Tibial nerve (tissue), 4 donors: ENCODE data around the gene NRG2. TPM values are rescaled to one million over a fixed set of nuclear protein-coding genes. Genes with fewer than 3 reads are reported as not detected.

ENCODE experiments used
- DNase-seq, 2 donors: peaks; one replicate each; pipeline ENCODE4 v3.0.0-alpha.2; 2019; ENCODE audit warnings: low spot score in 2 of 2
- H3K27ac ChIP-seq, 4 donors: fragments of 200-600 bp; sonication (generic) in 3 of 4; one replicate each; pipeline ENCODE4 v1.5.1; 2017 to 2019; ENCODE audit warnings: mild to moderate bottlenecking in 1 of 4
- H3K27me3 ChIP-seq, 2 donors: fragments of 200-600 bp; sonication (generic) in 1 of 2; one replicate each; pipeline versions ENCODE4 v1.5.1 to v1.6.0; 2017 to 2019
- H3K36me3 ChIP-seq, 3 donors: fragments of 200-600 bp; sonication (generic); one replicate each; pipeline ENCODE4 v1.5.1; 2018 to 2019
- H3K4me1 ChIP-seq, 4 donors: fragments of 200-600 bp; sonication (generic) in 3 of 4; one replicate each; pipeline ENCODE4 v1.5.1; 2017 to 2019
- H3K4me3 ChIP-seq, 4 donors: fragments of 200-600 bp; sonication (generic) in 3 of 4; one replicate each; pipeline ENCODE4 v1.5.1; 2017 to 2019; ENCODE audit warnings: mild to moderate bottlenecking in 1 of 4, moderate library complexity in 1 of 4
- H3K9me3 ChIP-seq, 4 donors: fragments of 200-600 bp; sonication (generic) in 3 of 4; one replicate each; pipeline ENCODE4 v1.5.1; 2017 to 2019
- EP300 ChIP-seq, 2 donors: sonication (generic); formaldehyde crosslinking; IDR thresholded peaks; one replicate each; pipeline ENCODE4 v1.6.1; 2017; ENCODE audit warnings: antibody characterized with exemption in 2 of 2, mild to moderate bottlenecking in 1 of 2
- POLR2A ChIP-seq, 2 donors: fragments of 450-650 bp; IDR thresholded peaks; one replicate each; pipeline ENCODE4 v1.6.1; 2017; ENCODE audit warnings: antibody characterized with exemption in 2 of 2, mild to moderate bottlenecking in 2 of 2, moderate library complexity in 2 of 2
- WGBS, 2 donors: methylation state at CpG; one replicate each; pipeline ENCODE4 v1.1.5; 2018; 5-methylcytosine and 5-hydroxymethylcytosine counted together
- total RNA-seq, 4 donors: library from RNA; depleted of rRNA; stranded (reverse); fragments of >200 nt; gene quantifications; one replicate each; pipeline ENCODE4 v1.1.0, GENCODE V29; 2016
- TF ChIP-seq, protein P1 (sequence below), 5 experiments: fragments of 200-600 bp in 3 of 5; fragments of 450-650 bp in 2 of 5; sonication (generic) in 3 of 5; IDR thresholded peaks; one replicate each; pipeline ENCODE4 v1.5.1; 2016 to 2019; ENCODE audit warnings: antibody characterized with exemption in 5 of 5, mild to moderate bottlenecking in 3 of 5, moderate library complexity in 2 of 5

Gene NRG2
- total RNA-seq, 4 donors from 2014 or later, result 2.0 to 5.1 (median 3.4) TPM

GRCh38 chr5:139985733-139986132 lies 57.4 kb downstream of the NRG2 start:
- no peak overlapping the region for H3K27ac ChIP-seq
- TF ChIP-seq, protein P1, sequence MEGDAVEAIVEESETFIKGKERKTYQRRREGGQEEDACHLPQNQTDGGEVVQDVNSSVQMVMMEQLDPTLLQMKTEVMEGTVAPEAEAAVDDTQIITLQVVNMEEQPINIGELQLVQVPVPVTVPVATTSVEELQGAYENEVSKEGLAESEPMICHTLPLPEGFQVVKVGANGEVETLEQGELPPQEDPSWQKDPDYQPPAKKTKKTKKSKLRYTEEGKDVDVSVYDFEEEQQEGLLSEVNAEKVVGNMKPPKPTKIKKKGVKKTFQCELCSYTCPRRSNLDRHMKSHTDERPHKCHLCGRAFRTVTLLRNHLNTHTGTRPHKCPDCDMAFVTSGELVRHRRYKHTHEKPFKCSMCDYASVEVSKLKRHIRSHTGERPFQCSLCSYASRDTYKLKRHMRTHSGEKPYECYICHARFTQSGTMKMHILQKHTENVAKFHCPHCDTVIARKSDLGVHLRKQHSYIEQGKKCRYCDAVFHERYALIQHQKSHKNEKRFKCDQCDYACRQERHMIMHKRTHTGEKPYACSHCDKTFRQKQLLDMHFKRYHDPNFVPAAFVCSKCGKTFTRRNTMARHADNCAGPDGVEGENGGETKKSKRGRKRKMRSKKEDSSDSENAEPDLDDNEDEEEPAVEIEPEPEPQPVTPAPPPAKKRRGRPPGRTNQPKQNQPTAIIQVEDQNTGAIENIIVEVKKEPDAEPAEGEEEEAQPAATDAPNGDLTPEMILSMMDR (IDR thresholded peaks at IDR 0.05), result no peak
- TF ChIP-seq EP300 (IDR thresholded peaks at IDR 0.05), result no peak
- TF ChIP-seq POLR2A (IDR thresholded peaks at IDR 0.05), result no peak

DNA sequence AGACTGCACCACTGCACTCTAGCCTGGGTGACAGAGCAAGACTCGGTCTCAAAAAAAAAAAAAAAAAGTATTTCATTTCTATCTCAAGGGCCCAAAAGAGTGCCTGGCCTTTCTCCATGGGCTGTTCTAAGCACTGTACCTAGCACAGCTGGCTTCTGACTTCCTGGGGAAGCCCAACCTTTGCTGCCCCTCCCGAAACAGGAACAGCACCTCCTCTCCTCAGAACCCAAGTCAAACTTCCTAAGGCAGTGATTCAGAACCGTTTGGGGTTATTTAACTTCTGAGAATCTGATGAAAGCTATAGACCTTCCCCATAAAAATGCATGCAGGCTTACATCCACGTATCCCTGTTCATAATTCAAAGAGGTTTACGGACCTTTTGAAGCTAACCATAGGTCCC lies 57.8 kb downstream of the NRG2 start:
- Histone ChIP-seq H3K4me1 (no peaks in the 10 kb centered on the region), H3K36me3 (no peaks in the 10 kb centered on the region), H3K9me3 (no peaks in the 10 kb centered on the region), H3K27ac (no peak overlapping the region), H3K4me3 (no peak overlapping the region), H3K27me3 (no peaks in the 10 kb centered on the region)
- no peak for TF ChIP-seq EP300 (IDR thresholded peaks at IDR 0.05)
- no peak for TF ChIP-seq POLR2A (IDR thresholded peaks at IDR 0.05)
- TF ChIP-seq, protein P1 (IDR thresholded peaks at IDR 0.05), result no peak
- DNase-seq, result no peak
- 53 to 62% methylated on average over 5 of the region's 5 CpGs for WGBS, 2 donors

More at GRCh38 chr5:139985733-139986132, 57.4 kb downstream of the NRG2 start:
- DNase-seq, result no peak
- no peaks in the 10 kb centered on the region for H3K27me3 ChIP-seq
- WGBS, 2 donors, result 67 to 78% methylated on average over 3 of the region's 3 CpGs
- no peaks in the 10 kb centered on the region for H3K4me1 ChIP-seq
- no peaks in the 10 kb centered on the region for H3K9me3 ChIP-seq
- H3K36me3 ChIP-seq, result no peaks in the 10 kb centered on the region
- no peak overlapping the region for H3K4me3 ChIP-seq

- DNase-seq, result no peak
- Histone ChIP-seq H3K36me3 (no peaks in the 10 kb centered on the region), H3K9me3 (no peaks in the 10 kb centered on the region), H3K27me3 (no peaks in the 10 kb centered on the region), H3K4me1 (no peaks in the 10 kb centered on the region), H3K27ac (no peak overlapping the region), H3K4me3 (no peak overlapping the region)
- WGBS, 2 donors, result 92 to 100% methylated on average over 1 of the region's 1 CpG
- TF ChIP-seq POLR2A (IDR thresholded peaks at IDR 0.05) (no peak), EP300 (IDR thresholded peaks at IDR 0.05) (no peak)
- TF ChIP-seq, protein P1 (IDR thresholded peaks at IDR 0.05), result no peak
These were observed 58.3 kb downstream of the NRG2 start for GRCh38 chr5:139984816-139985215.

DNA sequence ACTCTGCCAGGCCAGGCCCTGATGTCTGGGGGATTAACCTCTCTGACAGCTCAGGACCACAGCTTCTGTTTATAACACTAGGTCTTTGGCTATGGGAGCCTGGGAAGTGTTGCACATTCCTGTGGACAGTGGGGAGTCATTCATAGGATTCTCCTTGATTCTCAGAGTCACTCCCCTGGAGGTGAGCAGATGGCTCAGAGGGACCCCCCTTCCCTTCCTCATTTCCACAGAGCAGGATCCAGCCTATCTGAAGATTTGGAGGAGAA lies 60.2 kb downstream of the NRG2 start:
- TF ChIP-seq, protein P1 (IDR thresholded peaks at IDR 0.05), result no peak
- TF ChIP-seq POLR2A (IDR thresholded peaks at IDR 0.05) (no peak), EP300 (IDR thresholded peaks at IDR 0.05) (no peak)
- DNase-seq, result no peak
- no peaks in the 10 kb centered on the region for H3K9me3 ChIP-seq
- no peak overlapping the region for H3K27ac ChIP-seq
- no peaks in the 10 kb centered on the region for H3K36me3 ChIP-seq
- no peaks in the 10 kb centered on the region for H3K4me1 ChIP-seq
- no peaks in the 10 kb centered on the region for H3K27me3 ChIP-seq
- H3K4me3 ChIP-seq, result no peak overlapping the region

GRCh38 chr5:139982157-139982974 lies 60.7 kb downstream of the NRG2 start:
- peak in 1 of 2 donors; percentile 25 for DNase-seq
- H3K4me1 ChIP-seq, result no peaks in the 10 kb centered on the region
- no peaks in the 10 kb centered on the region for H3K36me3 ChIP-seq
- no peaks in the 10 kb centered on the region for H3K27me3 ChIP-seq
- no peak overlapping the region for H3K4me3 ChIP-seq
- H3K27ac ChIP-seq, result no peak overlapping the region
- 54 to 60% methylated on average over 15 of the region's 15 CpGs for WGBS, 2 donors
- H3K9me3 ChIP-seq, result no peaks in the 10 kb centered on the region
- TF ChIP-seq POLR2A (IDR thresholded peaks at IDR 0.05), result no peak
- TF ChIP-seq EP300 (IDR thresholded peaks at IDR 0.05), result no peak
- TF ChIP-seq, protein P1 (IDR thresholded peaks at IDR 0.05), result no peak
